ENCODE results near the gene DCDC2.
"Not testable (repeated sequence)": the region's sequence is repeated elsewhere in the genome, so short reads cannot be mapped to it uniquely, and the experiment has no call there.

The DCDC2 gene

DNA sequence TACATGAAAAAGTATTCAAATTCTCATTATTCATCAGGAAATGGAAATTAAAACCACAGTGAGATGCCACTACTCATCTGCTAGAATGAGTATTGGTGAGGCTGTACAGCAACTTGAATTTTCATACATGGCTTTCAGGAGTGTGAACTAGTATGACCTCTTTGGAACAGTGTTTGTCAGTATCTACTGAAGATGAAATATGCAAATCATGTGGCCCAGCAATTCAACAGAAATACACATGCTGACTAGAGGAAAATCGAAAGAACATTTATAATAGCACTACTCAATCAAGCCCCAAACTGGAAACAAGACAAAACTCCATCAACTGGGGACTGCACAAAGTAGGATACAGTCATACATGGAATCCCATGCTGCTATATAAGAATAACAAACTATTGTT, 102.2 kb downstream of the DCDC2 start:
- no peak for DNase-seq

DNA sequence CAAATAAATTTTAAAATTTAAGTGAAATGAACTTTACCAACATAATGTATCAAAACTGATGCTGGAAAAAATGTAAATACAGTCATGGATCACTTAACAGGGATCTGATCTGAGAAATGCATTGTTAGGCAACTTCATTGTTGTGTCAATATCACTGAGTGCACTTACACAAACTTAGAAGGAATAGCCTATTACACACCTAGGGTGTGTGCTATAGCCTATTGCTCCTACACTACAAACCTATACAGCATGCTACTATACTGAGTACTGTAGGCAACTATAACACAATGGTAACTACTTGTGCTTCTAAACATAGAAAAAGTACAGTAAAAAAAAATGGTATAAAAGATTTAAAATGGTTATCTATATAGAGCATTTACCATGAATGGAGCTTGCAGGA, 104.5 kb downstream of the DCDC2 start:
- DNase-seq: no peak

DNA sequence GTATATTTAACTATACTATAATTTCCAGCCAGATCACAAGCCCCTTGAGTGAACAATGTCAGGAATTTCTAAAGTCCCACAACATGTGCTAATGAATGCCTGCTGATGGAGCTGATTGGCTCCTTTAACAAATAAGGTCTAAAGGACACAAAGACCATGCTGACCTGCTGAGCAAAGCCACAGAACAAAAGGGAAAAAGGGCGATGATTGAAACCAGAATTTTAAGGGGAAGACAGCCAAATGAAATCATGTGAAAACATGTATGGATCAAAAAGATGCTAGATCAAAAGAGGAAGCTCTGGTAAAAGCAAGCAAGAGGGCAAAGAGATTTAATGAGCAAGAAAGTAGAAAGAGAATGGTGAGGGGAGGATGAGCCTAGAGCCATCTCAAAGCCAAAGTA, 105.6 kb downstream of the DCDC2 start:
- DNase-seq: no peak

DNA sequence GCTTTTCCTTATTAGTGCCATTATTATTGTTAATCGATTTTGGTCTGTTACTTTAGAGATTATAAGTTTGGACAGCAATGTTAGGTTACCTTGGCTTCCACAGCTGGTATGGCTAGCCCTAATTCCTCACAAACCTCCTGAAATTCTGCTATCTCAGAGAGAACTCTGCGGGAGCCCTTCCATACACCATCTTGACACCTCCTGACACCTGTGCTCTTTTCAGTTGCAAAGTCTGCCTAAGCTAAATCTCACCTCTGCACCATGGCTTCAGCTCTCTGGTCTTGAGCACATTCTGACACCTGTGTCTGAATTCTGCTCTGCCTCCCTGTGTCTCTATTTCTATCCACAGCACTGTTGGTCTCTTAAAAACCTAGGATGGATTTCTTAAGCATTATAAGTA, 106.5 kb downstream of the DCDC2 start:
- no peak for DNase-seq

DNA sequence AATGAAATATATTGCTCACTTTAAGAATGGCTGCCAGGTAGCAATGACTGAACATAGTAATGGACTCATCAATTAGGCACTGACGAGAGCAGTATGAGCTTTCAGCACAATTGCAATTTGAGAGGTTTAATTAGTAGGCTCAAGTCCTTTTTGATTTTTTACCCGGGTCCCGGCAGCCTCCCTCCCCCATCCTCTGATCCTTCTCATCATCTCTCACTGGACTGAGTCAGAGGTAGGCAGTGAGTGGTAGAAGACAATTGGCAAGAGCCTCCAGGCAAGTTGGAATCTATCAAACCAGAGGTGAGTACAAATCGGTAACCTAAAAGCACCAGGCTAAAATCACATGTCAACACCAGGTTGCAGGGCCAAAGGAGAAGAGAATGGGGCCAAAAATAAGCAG, 107.9 kb downstream of the DCDC2 start:
- no peak for DNase-seq

DNA sequence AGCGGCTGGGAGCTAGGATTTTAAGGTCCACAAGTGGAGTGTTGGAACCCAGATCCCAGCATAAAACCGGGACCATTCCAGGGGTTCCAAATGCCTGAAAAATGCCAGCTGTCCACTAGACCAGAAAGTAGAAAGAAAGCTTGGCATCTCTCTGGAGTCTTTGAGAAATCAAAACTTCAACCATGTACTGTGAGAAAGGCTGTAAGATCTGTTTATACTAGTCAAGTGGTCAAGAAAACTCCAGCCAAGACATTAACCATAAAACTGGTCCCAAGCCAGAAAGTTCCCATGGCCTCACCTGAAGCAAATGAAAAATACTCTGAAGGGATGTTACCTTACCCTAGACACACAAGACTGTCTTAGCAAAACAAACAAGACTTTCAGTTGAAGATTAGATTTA, 112.6 kb downstream of the DCDC2 start:
- DNase-seq: no peak

DNA sequence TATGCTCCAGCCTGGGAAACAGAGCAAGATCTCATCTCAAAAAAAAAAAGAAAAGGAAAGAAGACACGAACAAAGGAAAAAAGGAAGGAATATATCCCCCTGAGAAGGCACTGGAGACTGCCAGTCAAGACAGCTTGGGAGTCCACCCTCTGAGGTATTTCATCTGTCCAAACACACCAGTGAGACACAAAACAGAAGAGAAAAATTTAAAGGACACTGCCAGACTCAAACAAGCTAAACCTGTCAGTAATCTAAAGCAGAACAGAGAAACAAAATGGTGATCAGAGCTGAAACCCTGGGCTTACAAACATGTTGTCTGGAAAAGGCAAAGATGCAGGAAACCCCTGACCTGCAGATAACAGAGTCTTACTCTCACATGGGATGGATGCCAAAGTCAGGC, 114.9 kb downstream of the DCDC2 start:
- no peak for DNase-seq

DNA sequence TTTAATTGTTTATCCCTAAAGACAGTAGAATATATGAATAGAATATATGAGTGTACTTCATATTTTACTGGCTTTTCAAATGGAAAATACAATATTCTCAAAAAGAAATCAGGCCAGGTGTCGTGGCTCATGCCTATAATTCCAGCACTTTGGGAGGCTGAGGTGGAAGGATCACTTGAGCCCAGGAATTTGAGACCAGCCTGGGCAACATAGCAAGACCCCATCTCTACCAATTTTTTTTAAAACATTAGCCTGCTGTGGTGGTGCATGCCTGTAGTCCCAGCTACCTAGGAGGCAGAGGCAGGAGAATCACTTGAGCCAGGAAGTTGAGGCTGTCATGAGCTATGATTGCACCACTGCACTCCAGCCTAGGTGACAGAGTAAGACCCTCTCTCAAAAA, 116.1 kb downstream of the DCDC2 start:
- not testable (repeated sequence) for DNase-seq

DNA sequence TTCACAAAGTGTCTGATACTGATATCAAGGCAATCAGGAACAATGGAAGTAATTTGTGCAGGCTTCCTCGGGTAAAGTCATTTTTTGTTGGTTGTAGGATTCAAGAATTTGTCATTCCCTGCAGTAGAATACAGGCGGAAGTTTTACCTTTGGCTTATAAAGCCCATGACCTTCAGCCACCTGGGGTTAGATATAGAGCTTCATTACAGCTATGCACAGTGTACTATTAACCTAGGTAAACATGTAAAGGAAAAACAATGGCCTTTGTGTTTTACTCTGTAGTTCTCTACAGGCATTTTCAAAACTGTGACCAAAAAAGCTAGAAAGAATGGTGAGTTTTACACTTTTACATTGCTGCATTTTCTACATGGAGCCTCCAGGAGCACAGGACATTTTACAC, 116.9 kb downstream of the DCDC2 start:
- DNase-seq: no peak

DNA sequence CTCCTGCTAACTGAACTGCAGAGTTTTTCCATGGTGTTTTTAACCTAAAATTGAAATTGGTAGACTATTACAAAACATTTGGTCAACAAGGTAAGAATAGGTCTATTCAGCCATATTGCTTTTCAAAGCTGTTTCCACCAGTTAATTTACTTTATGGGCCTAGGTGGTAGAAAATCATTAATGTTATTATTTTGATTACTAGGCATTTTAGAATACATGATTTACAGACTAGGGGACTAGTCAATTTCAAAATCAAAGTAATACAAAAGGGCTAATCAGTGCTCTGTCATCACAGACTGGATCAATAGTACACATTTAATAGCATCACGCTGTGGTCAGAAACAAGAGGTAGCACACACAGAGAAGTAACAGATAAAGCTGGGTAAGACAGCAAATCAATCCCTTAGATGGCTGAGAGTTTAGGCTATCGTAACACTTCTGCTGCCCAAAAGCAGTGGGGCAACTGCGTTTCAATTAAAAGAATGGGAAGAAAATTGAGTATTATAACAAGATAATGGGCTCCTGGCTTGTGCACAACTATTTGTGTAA, 117.4 kb downstream of the DCDC2 start:
- no peak for DNase-seq

DNA sequence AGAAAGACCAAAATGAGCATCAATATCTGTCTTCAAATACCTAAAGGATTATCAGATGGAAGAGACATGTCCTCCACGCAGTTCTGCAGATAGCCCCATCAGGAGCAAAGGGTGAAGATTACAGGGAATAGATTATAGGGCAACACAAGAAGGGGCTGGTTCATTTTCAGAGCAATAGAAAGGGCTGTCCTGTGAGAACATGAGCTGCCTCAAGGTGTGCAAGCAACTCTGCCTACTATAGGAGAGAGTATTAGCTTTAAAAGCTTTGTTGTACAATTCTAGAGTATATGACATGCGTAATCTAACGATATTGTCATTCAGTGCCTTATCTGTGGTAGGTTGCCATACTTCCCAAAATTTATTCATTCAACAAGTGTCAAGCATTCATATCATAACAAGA, 119.2 kb downstream of the DCDC2 start:
- DNase-seq: no peak

DNA sequence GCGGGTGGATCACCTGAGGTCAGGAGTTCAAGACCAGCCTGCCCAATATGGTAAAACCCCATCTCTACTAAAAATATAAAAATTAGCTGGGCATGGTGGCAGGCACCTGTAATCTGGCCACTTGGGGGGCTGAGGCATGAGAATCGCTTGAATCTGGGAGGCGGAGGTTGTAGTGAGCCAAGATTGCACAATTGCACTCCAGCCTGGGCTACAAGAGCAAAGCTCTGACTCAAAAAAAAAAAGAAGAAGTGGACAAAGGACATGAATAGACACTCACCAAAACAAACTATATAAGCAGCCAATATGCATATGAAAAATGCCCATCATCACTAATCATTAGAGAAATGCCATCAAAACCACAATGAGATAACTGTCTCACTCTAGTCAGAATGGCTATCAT, 121.1 kb downstream of the DCDC2 start:
- DNase-seq: not testable (repeated sequence)

DNA sequence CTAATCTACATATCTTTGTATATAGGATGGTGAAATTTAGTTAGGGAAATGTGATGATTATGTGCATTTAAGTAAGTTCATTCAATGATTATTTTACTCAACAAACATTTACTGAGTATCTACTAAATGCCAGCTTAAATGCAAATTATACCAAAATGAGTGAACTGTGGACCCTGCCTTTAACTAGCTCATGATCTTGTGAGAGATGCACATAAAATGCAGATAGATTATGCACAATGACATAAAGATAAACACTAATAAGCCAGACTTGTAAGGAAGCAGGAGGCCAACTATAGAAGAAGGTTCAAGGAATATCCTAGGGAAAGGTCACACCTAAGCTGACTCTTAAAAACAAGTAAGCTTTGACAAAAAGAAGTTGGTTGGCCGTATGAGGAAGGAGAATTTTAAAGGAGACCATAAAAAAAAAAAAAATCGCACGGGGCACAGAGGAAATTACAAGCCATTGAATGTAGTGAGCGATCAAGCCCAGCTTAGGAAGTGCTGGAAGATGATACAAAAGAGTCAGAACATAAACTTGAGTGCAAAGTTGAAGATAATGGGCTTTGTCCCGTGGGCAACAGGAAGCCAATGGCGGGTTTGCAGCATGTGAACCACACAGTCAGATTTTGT, 123.9 kb downstream of the DCDC2 start:
- no peak for DNase-seq

DNA sequence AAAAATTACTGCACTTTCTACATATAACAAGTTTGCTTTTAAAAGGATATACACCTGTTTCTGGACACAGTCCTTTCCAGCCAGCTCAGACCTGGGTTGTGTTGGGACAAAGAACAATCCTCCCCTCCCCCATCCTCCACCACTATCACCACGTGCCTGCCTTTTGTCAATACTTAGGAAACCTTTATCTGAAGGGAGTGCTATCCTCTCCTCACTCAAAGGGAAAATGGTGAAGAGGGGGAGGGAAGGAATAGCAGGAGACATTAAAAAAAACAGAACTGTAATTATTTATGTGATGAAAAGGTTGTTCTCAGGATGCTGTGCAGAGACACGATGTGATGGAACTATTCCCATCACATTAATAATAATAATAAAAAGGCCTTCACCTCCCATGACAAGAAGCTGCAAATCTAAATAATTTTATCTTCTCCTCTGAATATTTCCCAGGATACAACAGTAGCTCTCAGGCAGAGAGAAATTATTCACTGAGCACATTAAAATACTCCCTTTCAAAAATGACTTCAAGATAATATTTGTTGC, 126.4 kb downstream of the DCDC2 start:
- DNase-seq: no peak

DNA sequence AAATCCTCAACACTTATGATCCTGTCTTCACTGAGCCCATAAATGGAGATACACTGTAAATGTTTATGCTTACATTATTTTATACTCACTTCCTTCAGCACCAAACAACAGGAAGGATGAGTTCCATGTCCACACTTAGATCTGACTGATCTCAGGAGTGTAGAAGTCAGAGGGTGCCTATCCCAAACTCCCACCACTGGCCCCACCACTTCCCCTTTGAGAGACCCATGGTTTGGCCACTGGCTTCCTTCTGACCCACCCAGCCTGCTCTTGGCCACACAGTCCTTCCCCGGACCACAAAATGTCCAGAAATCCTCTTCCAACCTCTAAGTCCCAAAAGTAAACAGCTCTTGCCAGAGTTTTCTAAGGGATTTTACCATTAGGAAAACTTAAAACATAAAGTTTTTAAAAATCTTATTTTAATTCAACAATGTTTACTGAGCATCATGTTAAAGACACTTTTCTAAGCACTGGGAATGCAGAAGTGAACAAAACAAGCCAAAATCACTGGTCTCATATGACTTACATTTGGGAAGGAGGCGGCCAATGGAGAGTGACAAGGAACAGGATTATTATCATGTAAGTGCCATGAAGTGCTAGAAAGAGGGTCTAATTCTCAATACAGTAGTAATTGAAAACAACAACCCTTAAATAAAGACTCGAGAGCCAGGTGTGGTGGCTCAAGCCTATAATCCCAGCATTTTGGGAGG, 128.0 kb downstream of the DCDC2 start:
- DNase-seq: no peak

DNA sequence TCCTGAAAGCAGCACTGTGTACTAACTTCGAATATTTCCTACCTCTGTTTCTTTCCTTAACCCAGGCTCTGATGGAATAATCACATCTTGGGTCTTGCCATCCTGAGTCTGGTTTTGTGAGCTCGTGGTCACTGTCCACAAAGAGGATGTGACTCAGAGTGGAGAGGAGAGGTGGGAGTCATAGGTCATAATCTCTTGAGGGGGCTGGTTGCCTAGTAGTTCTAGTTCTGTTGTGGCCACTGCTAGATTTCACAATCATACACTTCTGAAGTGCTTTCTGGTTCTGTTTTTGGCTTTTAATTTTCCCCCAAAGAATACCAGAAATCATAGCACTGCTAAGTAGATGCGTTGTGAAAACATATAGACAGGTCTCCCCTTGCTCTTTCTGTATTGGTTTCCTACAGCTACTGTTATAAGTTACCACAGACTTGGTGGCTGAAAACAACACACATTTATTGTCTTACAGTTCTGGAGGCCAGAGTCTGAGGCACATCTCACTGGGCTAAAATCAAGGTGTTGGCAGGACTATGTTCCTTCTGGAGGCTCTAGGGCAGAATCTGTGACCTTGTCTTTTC, 129.1 kb downstream of the DCDC2 start:
- no peak for DNase-seq

DNA sequence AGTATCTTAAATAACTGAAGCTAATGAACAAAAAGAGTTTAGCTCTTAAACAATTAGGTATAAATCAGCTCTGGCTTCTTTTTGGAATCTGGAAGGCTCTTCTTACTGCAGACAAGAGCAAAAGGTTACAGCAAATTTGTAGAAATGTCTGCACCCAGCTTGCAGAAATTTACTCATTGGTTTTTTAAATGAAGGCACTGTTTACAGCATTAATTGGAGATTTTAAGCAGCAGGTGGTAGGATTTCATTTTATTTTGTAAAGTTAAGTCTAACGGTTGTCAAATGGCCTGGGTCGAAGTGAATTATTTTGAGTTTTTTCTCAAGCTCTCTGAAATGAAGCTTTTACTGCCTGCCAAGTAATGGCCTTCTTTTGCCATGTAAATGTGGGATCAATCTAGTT, 129.7 kb downstream of the DCDC2 start:
- no peak for DNase-seq

DNA sequence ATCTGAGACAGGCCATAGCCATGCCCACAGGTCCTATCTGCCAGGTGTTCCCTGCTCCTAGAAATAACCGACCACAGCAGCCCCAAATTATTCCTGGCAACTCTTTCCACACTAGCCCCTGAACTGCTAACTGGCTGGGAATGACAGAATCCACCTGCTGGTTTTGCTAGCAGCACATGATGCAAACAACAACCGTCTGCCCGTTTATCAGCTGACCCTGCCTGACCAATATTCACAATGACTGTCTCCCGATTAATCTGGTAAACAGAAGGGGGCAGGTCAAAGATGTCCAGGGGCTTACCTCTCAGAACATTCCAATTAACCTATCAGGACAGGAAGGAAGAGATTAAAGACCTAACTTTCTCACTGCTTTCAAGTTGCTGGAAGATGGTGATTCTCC, 130.3 kb downstream of the DCDC2 start:
- no peak for DNase-seq

DNA sequence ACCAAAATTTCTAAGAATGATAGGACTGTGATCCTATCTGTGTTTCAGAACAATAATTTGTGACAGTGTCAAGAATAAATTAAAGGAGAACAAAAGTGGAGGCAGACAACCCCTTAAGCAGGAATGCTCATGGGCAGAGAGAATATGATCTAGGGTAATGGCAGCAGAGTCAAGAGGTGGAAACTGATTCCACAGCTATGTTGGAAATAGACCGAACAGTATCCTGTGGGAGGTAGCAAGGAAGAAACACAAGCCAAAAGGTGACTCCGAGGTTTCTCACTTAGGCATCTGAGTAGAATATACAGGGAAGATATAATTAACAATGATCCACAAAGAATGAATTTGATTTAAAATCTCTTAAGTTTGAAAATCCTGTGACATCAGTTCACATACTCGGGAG, 131.3 kb downstream of the DCDC2 start:
- no peak for DNase-seq

DNA sequence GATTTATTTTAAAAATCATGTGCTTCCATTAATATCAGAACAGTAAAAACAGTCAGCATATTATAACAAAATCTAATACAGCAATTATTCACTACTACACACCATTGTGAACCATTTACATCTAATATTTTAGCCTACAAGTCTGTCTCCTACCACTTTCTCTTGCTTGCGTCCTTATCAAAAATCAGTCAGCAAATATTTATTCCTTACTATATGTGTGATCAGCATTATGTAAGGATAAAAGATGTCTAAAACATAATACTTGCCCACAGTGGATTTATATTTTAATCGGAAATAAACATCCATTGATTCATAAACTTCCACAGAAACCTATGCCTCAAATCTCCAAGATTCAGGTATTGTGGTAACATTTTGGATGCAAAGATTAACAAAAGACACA, 132.0 kb downstream of the DCDC2 start:
- DNase-seq: no peak

DNA sequence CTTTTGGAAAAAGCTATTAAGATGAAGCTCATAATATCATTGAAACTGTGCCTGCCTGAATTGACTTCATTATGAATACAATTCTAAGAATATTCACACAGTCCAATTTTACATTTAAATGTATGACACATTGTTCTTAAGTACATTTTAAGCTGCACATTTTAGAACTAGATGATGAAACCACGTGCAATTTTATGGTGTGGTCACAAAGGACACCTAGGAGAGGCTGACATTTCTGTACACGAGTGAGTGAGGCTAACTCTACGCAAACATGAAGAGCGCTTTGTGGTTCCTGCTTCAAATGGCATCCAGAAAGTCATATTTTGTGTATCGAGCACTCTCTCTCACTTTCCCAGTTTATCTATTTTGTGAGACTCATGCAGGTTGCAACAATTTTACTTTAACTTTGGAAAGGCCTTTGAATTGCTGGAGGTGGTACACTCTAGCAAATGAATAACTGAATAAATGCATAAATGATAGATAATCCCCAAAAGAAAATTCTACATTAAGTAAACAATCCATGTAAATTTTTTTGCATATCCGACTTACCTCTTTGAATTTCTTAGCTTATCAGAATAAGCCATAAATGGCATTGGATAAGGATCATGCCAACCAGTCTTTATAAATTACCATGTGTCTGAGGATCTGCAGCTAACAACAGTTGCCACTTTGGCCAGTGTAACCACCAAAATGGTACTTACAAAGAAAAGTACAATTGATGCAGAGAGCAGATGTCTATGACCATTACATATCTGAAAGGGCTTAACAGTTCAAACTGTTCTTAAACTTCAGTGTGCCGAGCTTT, 134.5 kb downstream of the DCDC2 start:
- no peak for DNase-seq

DNA sequence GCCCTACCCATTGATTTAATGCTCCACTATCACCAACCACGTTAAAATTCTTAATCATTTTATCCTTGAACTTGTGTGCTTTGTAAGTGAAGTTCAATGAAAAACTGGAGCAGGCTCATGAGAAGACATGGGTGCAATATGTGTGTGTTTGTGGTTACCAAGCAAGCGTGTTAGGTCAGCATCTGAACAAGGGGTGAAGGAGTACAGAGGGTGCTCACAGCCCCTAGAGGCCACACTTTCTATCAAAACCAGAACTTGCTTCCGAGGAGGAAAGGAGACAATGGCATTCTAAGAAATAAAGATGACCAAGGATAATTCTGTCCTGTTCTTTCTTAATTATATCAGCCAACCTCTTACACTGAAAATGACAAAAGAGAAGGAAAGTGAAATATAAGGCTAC, 138.2 kb downstream of the DCDC2 start:
- DNase-seq: no peak

DNA sequence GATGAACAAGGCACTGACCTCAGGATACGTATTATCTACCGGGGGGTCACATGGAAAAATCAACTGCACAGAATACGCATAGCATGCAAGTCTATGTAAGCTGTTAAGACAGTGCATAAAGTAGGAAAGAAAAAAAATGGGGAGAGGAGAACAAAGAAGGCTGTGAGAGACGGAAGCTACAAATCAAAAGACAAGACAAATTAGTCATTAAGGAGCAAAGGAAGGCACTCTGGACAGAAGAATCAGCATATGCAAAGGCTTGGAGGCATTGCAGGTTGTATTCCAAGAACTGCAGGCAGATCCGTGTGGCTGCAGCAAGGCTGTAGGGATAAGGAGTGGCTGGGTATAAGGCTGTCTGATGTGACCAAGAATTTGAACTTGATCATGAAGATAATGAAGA, 142.9 kb downstream of the DCDC2 start:
- no peak for DNase-seq
